HEK293T (cell line): ENCODE measurements around the gene DNMT1.

ENCODE experiments used
- CTCF ChIA-PET: fragments of 350-600 bp; formaldehyde crosslinking; extraction: SDS; loops from one replicate; lab custom pipeline; 2021; ENCODE audit warnings: antibody characterized with exemption, inconsistent platforms; lab: Yijun Ruan, JAX
- POLR2A ChIA-PET: fragments of 350-600 bp; formaldehyde crosslinking; extraction: SDS; loops from one replicate; lab custom pipeline; 2020; ENCODE audit warnings: antibody characterized with exemption, inconsistent platforms; lab: Yijun Ruan, JAX
- DNase-seq: peaks from one replicate; pipeline ENCODE4 v3.0.0; 2012; ENCODE audit warnings: mixed read lengths; ENCODE audit errors: extremely low spot score
- ARNT ChIP-seq: fragments of 450-650 bp; IDR thresholded peaks from 2 replicates; pipeline ENCODE4 v1.6.1; 2017; ENCODE audit warnings: mild to moderate bottlenecking
- BHLHE40 ChIP-seq: fragments of 450-650 bp; IDR thresholded peaks from 2 replicates; pipeline ENCODE4 v1.6.1; 2016; ENCODE audit warnings: mild to moderate bottlenecking, moderate library complexity, borderline replicate concordance
- CTBP1 ChIP-seq: fragments of 450-650 bp; IDR thresholded peaks from 2 replicates; pipeline ENCODE4 v1.6.1; 2016; ENCODE audit warnings: borderline replicate concordance
- ELF4 ChIP-seq: fragments of 450-650 bp; IDR thresholded peaks from 2 replicates; pipeline ENCODE4 v1.6.1; 2017; ENCODE audit warnings: antibody characterized with exemption
- FOXA1 ChIP-seq: fragments of 450-650 bp; IDR thresholded peaks from 2 replicates; pipeline ENCODE4 v1.6.1; 2016; ENCODE audit warnings: mild to moderate bottlenecking
- FOXK2 ChIP-seq: fragments of 450-650 bp; IDR thresholded peaks from 2 replicates; pipeline ENCODE4 v1.6.1; 2016; ENCODE audit warnings: mild to moderate bottlenecking
- FOXM1 ChIP-seq: fragments of 450-650 bp; IDR thresholded peaks from 2 replicates; pipeline ENCODE4 v1.6.1; 2017; ENCODE audit warnings: mild to moderate bottlenecking, borderline replicate concordance
- HDGF ChIP-seq: fragments of 450-650 bp; IDR thresholded peaks from 2 replicates; pipeline ENCODE4 v1.6.1; 2017; ENCODE audit warnings: antibody characterized with exemption, borderline replicate concordance
- L3MBTL2 ChIP-seq: fragments of 450-650 bp; conservative IDR thresholded peaks from 2 replicates; pipeline ENCODE4 v1.6.1; 2016; ENCODE audit warnings: mild to moderate bottlenecking
- LEF1 ChIP-seq: fragments of 450-650 bp; IDR thresholded peaks from 2 replicates; pipeline ENCODE4 v1.6.1; 2017; ENCODE audit warnings: mild to moderate bottlenecking, borderline replicate concordance
- NFRKB ChIP-seq: fragments of 450-650 bp; IDR thresholded peaks from 2 replicates; pipeline ENCODE4 v1.6.1; 2016; ENCODE audit warnings: mild to moderate bottlenecking, moderate library complexity
- PKNOX1 ChIP-seq: fragments of 450-650 bp; IDR thresholded peaks from 2 replicates; pipeline ENCODE4 v1.6.1; 2016
- SP1 ChIP-seq: fragments of 450-650 bp; IDR thresholded peaks from 2 replicates; pipeline ENCODE4 v1.6.1; 2017
- SUZ12 ChIP-seq: fragments of 450-650 bp; IDR thresholded peaks from 2 replicates; pipeline ENCODE4 v1.6.1; 2016; ENCODE audit warnings: mild to moderate bottlenecking
- TARDBP ChIP-seq: fragments of 450-650 bp; IDR thresholded peaks from 2 replicates; pipeline ENCODE4 v1.6.1; 2016
- ZNF384 ChIP-seq: fragments of 450-650 bp; IDR thresholded peaks from 2 replicates; pipeline ENCODE4 v1.6.1; 2016

The DNMT1 gene

GRCh38 chr19:10214784-10215183 lies 20.0 kb upstream of the DNMT1 start:
- DNase-seq: no peak
- TF ChIP-seq SUZ12 (no peak), SP1 (no peak), NFRKB (no peak), TARDBP (no peak), LEF1 (no peak), ZNF384 (no peak), ARNT (no peak), BHLHE40 (no peak), ELF4 (no peak), PKNOX1 (no peak), FOXM1 (no peak)
- POLR2A ChIA-PET: no interaction called here
- CTCF ChIA-PET: no interaction called here

- ChIA-PET POLR2A (interaction anchor here (1.1 kb wide), 1 partner anchor 17 kb away, joined by 4 read pairs; the partner anchor contains the start of gene DNMT1), CTCF (interaction anchor here (1.0 kb wide), 1 partner anchor 58 kb away, joined by 5 read pairs; no protein-coding TSS in a partner anchor)
- no peak for DNase-seq
- TF ChIP-seq CTBP1: no peak
- TF ChIP-seq LEF1: no peak
- no peak for TF ChIP-seq L3MBTL2
- TF ChIP-seq FOXM1: no peak
- no peak for TF ChIP-seq TARDBP
- no peak for TF ChIP-seq ARNT
- no peak for TF ChIP-seq SUZ12
- TF ChIP-seq ZNF384: no peak
- no peak for TF ChIP-seq BHLHE40
- TF ChIP-seq NFRKB: no peak
- TF ChIP-seq FOXK2: no peak
- TF ChIP-seq SP1: no peak
- no peak for TF ChIP-seq PKNOX1
- no peak for TF ChIP-seq ELF4
- TF ChIP-seq HDGF: no peak
- no peak for TF ChIP-seq FOXA1
Measured at GRCh38 chr19:10211691-10212090, 16.9 kb upstream of the DNMT1 start.

GRCh38 chr19:10211061-10211460 lies 16.3 kb upstream of the DNMT1 start:
- DNase-seq: no peak
- TF ChIP-seq BHLHE40 (no peak), TARDBP (no peak), LEF1 (no peak), L3MBTL2 (no peak), FOXK2 (no peak), HDGF (no peak), FOXM1 (no peak), PKNOX1 (no peak), SUZ12 (no peak), FOXA1 (no peak), CTBP1 (no peak), ELF4 (no peak), ARNT (no peak), SP1 (no peak), NFRKB (no peak), ZNF384 (no peak)
- POLR2A ChIA-PET: interaction anchor here (1.0 to 1.1 kb wide), 2 partner anchors 10 to 16 kb away, joined by 3 to 4 read pairs; partner anchors contain the start of gene DNMT1
- CTCF ChIA-PET: interaction anchor here (1.0 kb wide), 2 partner anchors 58 to 209 kb away, joined by 4 to 5 read pairs; no protein-coding TSS in a partner anchor

GRCh38 chr19:10209315-10209714 lies 14.6 kb upstream of the DNMT1 start:
- no peak for TF ChIP-seq ELF4
- no peak for TF ChIP-seq TARDBP
- TF ChIP-seq PKNOX1: no peak
- no peak for TF ChIP-seq FOXA1
- no peak for TF ChIP-seq BHLHE40
- TF ChIP-seq HDGF: no peak
- no peak for TF ChIP-seq ZNF384
- TF ChIP-seq SP1: no peak
- no peak for TF ChIP-seq FOXK2
- no peak for TF ChIP-seq FOXM1
- TF ChIP-seq CTBP1: no peak
- no peak for TF ChIP-seq ARNT
- TF ChIP-seq NFRKB: no peak
- TF ChIP-seq L3MBTL2: no peak
- no peak for TF ChIP-seq SUZ12
- no peak for TF ChIP-seq LEF1
- POLR2A ChIA-PET: interaction anchor here (4.8 kb wide), 1 partner anchor 15 kb away, joined by 27 read pairs; the partner anchor contains the start of gene DNMT1
- CTCF ChIA-PET: no interaction called here
- no peak for DNase-seq

- ChIA-PET CTCF (no interaction called here), POLR2A (interaction anchor here (4.8 kb wide), 1 partner anchor 12 kb away, joined by 27 read pairs; the partner anchor contains the start of gene DNMT1)
- DNase-seq: no peak
- TF ChIP-seq FOXK2 (no peak), L3MBTL2 (no peak), CTBP1 (no peak), FOXM1 (no peak), NFRKB (no peak), HDGF (no peak), PKNOX1 (no peak), SP1 (no peak), FOXA1 (no peak), LEF1 (no peak), ZNF384 (no peak), TARDBP (no peak), BHLHE40 (no peak), ARNT (no peak), ELF4 (no peak), SUZ12 (no peak)
Measured at GRCh38 chr19:10207026-10207425, 12.3 kb upstream of the DNMT1 start.
